DOHH2 (cell line): Measurements from ENCODE around the gene ADAMTS2.

ENCODE experiments used
- H3F3A ChIP-seq: fragments of 200-600 bp; sonication (generic), shearing (Covaris generic); 2 replicates; pipeline ENCODE4 v1.6.0; 2016; ENCODE audit warnings: antibody characterized with exemption, mild to moderate bottlenecking; ENCODE audit not compliant: control insufficient read depth, insufficient read depth
- H3K27ac ChIP-seq: fragments of 200-600 bp; sonication (generic); 2 replicates; pipeline ENCODE4 v1.5.1; 2014; ENCODE audit warnings: low read depth, mild to moderate bottlenecking, low read length, moderate library complexity
- H3K27me3 ChIP-seq: fragments of 200-600 bp; sonication (generic); 2 replicates; pipeline ENCODE4 v1.6.1; 2014; ENCODE audit warnings: mild to moderate bottlenecking, low read length, mixed read lengths; ENCODE audit not compliant: control insufficient read depth
- H3K36me3 ChIP-seq: fragments of 200-600 bp; sonication (generic); 2 replicates; pipeline ENCODE4 v1.6.1; 2014; ENCODE audit warnings: mild to moderate bottlenecking, low read length, moderate library complexity, mixed read lengths; ENCODE audit not compliant: control insufficient read depth
- H3K4me1 ChIP-seq: fragments of 200-600 bp; sonication (generic); 2 replicates; pipeline ENCODE4 v1.6.1; 2014; ENCODE audit warnings: mild to moderate bottlenecking, low read length, mixed read lengths; ENCODE audit not compliant: control insufficient read depth
- H3K4me2 ChIP-seq: fragments of 200-600 bp; sonication (generic); 2 replicates; pipeline ENCODE4 v1.6.0; 2014; ENCODE audit warnings: mild to moderate bottlenecking, low read length, moderate library complexity
- H3K4me3 ChIP-seq: fragments of 200-600 bp; sonication (generic); 2 replicates; pipeline ENCODE4 v1.5.1; 2014; ENCODE audit warnings: mild to moderate bottlenecking, low read length, mixed read lengths
- H3K79me2 ChIP-seq: fragments of 200-600 bp; sonication (generic); 2 replicates; pipeline ENCODE4 v1.6.1; 2014; ENCODE audit warnings: mild to moderate bottlenecking, low read length, mixed read lengths; ENCODE audit not compliant: control insufficient read depth
- H3K9me2 ChIP-seq: fragments of 200-600 bp; sonication (generic); replicated peaks from 2 replicates; pipeline ENCODE4 v1.6.1; 2014; ENCODE audit warnings: mild to moderate bottlenecking, low read length, mixed read lengths; ENCODE audit not compliant: control insufficient read depth
- H3K9me3 ChIP-seq: fragments of 200-600 bp; sonication (generic); 2 replicates; pipeline ENCODE4 v1.6.1; 2014; ENCODE audit warnings: antibody characterized with exemption, low read length, mixed read lengths; ENCODE audit not compliant: control insufficient read depth, insufficient read depth
- H4K20me1 ChIP-seq: fragments of 200-600 bp; sonication (generic); 2 replicates; pipeline ENCODE4 v1.6.0; 2014; ENCODE audit warnings: low read depth, mild to moderate bottlenecking, antibody characterized with exemption, low read length, moderate library complexity; ENCODE audit not compliant: control insufficient read depth, insufficient read depth
- EZH2phosphoT487 ChIP-seq: fragments of 200-600 bp; sonication (generic); IDR thresholded peaks from 2 replicates; pipeline ENCODE4 v1.6.1; 2017; ENCODE audit warnings: borderline replicate concordance, mild to moderate bottlenecking, antibody characterized with exemption, low read length, moderate library complexity, mixed read lengths
- TF ChIP-seq, protein P1 (sequence below): fragments of 200-600 bp; sonication (generic); IDR thresholded peaks from one replicate; pipeline ENCODE4 v1.5.1; 2014; ENCODE audit warnings: antibody characterized with exemption, mild to moderate bottlenecking, low read depth, low read length; ENCODE audit not compliant: poor library complexity, severe bottlenecking

ADAMTS2 gene

DNA sequence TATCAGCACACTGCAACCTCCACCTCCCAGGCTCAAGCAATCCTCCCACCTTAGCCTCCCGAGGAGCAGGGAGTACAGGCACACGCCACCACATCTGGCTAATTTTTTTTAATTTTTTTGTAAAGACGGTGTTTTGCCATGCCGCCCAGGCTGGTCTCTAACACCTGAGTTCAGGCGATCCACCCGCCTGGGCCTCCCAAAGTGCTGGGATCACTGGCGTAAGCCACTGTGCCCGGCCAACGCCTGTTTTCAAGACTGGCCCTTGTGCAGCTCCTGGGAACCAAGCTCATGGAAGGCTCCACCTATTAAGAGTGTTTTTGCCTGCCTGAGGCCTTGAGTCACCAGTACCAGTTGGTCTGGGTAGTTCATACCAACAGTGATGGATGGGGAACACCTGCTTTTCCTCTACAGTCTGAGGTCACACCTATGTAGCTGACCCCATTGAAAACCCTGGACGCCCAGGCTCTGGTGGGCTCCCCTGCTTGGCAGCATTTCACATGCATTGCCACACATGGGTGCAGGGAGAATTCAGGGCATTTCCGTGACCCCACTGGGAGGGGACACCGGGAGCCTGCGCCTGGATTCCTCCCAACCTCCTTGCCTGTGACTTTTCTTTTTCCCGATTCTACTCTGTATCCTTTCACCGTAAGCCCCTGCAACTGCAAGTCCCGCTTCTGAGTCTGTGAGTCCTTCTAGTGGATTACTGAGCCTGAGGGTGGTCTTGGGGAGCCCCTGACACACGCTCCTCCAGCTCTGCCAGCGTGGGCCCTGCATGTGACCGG is 221.6 kb downstream of the ADAMTS2 start:
- H3K9me3 ChIP-seq: peaks cover 15% of the 10 kb centered on the region; the same call in 1 of the 2 replicates
- H3K27ac ChIP-seq: no peak overlapping the region
- TF ChIP-seq EZH2phosphoT487: no peak
- TF ChIP-seq, protein P1, sequence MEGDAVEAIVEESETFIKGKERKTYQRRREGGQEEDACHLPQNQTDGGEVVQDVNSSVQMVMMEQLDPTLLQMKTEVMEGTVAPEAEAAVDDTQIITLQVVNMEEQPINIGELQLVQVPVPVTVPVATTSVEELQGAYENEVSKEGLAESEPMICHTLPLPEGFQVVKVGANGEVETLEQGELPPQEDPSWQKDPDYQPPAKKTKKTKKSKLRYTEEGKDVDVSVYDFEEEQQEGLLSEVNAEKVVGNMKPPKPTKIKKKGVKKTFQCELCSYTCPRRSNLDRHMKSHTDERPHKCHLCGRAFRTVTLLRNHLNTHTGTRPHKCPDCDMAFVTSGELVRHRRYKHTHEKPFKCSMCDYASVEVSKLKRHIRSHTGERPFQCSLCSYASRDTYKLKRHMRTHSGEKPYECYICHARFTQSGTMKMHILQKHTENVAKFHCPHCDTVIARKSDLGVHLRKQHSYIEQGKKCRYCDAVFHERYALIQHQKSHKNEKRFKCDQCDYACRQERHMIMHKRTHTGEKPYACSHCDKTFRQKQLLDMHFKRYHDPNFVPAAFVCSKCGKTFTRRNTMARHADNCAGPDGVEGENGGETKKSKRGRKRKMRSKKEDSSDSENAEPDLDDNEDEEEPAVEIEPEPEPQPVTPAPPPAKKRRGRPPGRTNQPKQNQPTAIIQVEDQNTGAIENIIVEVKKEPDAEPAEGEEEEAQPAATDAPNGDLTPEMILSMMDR: no peak
- H3K79me2 ChIP-seq: no peaks in the 10 kb centered on the region
- no peaks in the 10 kb centered on the region for H3F3A ChIP-seq
- H3K4me1 ChIP-seq: no peaks in the 10 kb centered on the region
- H3K9me2 ChIP-seq: no peaks in the 10 kb centered on the region
- H3K27me3 ChIP-seq: no peaks in the 10 kb centered on the region
- no peaks in the 10 kb centered on the region for H4K20me1 ChIP-seq
- H3K36me3 ChIP-seq: no peaks in the 10 kb centered on the region
- H3K4me3 ChIP-seq: no peak overlapping the region
- H3K4me2 ChIP-seq: no peak overlapping the region

- H3K9me2 ChIP-seq: no peaks in the 10 kb centered on the region
- no peak overlapping the region for H3K4me2 ChIP-seq
- H3F3A ChIP-seq: no peaks in the 10 kb centered on the region
- no peak overlapping the region for H3K27ac ChIP-seq
- no peaks in the 10 kb centered on the region for H3K4me1 ChIP-seq
- H4K20me1 ChIP-seq: no peaks in the 10 kb centered on the region
- H3K27me3 ChIP-seq: no peaks in the 10 kb centered on the region
- no peaks in the 10 kb centered on the region for H3K36me3 ChIP-seq
- TF ChIP-seq EZH2phosphoT487: no peak
- TF ChIP-seq, protein P1: no peak
- no peaks in the 10 kb centered on the region for H3K79me2 ChIP-seq
- H3K4me3 ChIP-seq: no peak overlapping the region
- H3K9me3 ChIP-seq: peaks cover 15% of the 10 kb centered on the region; the same call in 1 of the 2 replicates
Observed at GRCh38 chr5:179123109-179123426, 222.2 kb downstream of the ADAMTS2 start.

- H3K9me2 ChIP-seq: no peaks in the 10 kb centered on the region
- no peak overlapping the region for H3K27ac ChIP-seq
- H3K4me2 ChIP-seq: no peak overlapping the region
- H3K9me3 ChIP-seq: peaks cover 15% of the 10 kb centered on the region; the same call in 1 of the 2 replicates
- no peaks in the 10 kb centered on the region for H3K79me2 ChIP-seq
- H3K4me3 ChIP-seq: no peak overlapping the region
- TF ChIP-seq EZH2phosphoT487: no peak
- TF ChIP-seq, protein P1: no peak
- H4K20me1 ChIP-seq: no peaks in the 10 kb centered on the region
- no peaks in the 10 kb centered on the region for H3K36me3 ChIP-seq
- no peaks in the 10 kb centered on the region for H3K4me1 ChIP-seq
- H3F3A ChIP-seq: no peaks in the 10 kb centered on the region
- no peaks in the 10 kb centered on the region for H3K27me3 ChIP-seq
Observed at GRCh38 chr5:179122411-179123108, 222.7 kb downstream of the ADAMTS2 start.
